OCI-LY3 (cell line): ENCODE measurements around the gene FAM53A.

Experiments
- H2AFZ ChIP-seq: fragments of 200-600, 300-600 bp; shearing (Covaris generic); 2 replicates; pipeline ENCODE4 v1.6.0; 2014; ENCODE audit warnings: antibody characterized with exemption, low read depth, low read length
- H3K27ac ChIP-seq: fragments of 200-600, 300-600 bp; sonication (generic); 2 replicates; pipeline ENCODE4 v1.5.1; 2014; ENCODE audit warnings: mild to moderate bottlenecking, low read length, moderate library complexity, mixed read lengths
- H3K27me3 ChIP-seq: fragments of 200-600, 300-600 bp; sonication (generic); 2 replicates; pipeline ENCODE4 v1.6.1; 2014; ENCODE audit warnings: low read depth, low read length, mixed read lengths
- H3K36me3 ChIP-seq: fragments of 200-600, 300-600 bp; sonication (generic); replicated peaks from 2 replicates; pipeline ENCODE3; 2014; ENCODE audit warnings: low read depth, low read length, mixed read lengths
- H3K4me1 ChIP-seq: fragments of 300-600, 200-600 bp; sonication (generic); 2 replicates; pipeline ENCODE4 v1.6.1; 2014; ENCODE audit warnings: low read length, mixed read lengths
- H3K4me2 ChIP-seq: fragments of 200-600, 300-600 bp; sonication (generic); 2 replicates; pipeline ENCODE4 v1.6.1; 2014; ENCODE audit warnings: low read length, mixed read lengths
- H3K4me3 ChIP-seq: fragments of 300-600, 200-600 bp; sonication (generic); 2 replicates; pipeline ENCODE4 v1.5.1; 2014; ENCODE audit warnings: antibody characterized with exemption, mild to moderate bottlenecking, low read length, moderate library complexity
- H3K79me2 ChIP-seq: fragments of 300-600, 200-600 bp; shearing (Covaris generic); 2 replicates; pipeline ENCODE4 v1.6.1; 2014; ENCODE audit warnings: mild to moderate bottlenecking, low read length, mixed read lengths
- H3K9ac ChIP-seq: fragments of 300-600, 200-600 bp; shearing (Covaris generic); 2 replicates; pipeline ENCODE4 v1.6.0; 2014; ENCODE audit warnings: mild to moderate bottlenecking, low read length, moderate library complexity
- H3K9me3 ChIP-seq: fragments of 200-600, 300-600 bp; shearing (Covaris generic); 2 replicates; pipeline ENCODE4 v1.6.1; 2014; ENCODE audit warnings: low read length, mixed read lengths; ENCODE audit not compliant: insufficient read depth
- H4K20me1 ChIP-seq: fragments of 200-600, 300-600 bp; sonication (generic); 2 replicates; pipeline ENCODE4 v1.6.1; 2016; ENCODE audit warnings: low read length, mixed read lengths; ENCODE audit not compliant: insufficient read depth
- CTCF ChIP-seq: fragments of 200-600, 300-600 bp; sonication (generic); IDR thresholded peaks from 2 replicates; pipeline ENCODE4 v1.5.1; 2014; ENCODE audit warnings: antibody characterized with exemption, low read length, low read depth
- EZH2phosphoT487 ChIP-seq: fragments of 200-600 bp; shearing (Covaris generic); IDR thresholded peaks from 2 replicates; pipeline ENCODE4 v1.6.1; 2018; ENCODE audit warnings: antibody characterized with exemption, mixed run types, low read depth

Gene FAM53A

GRCh38 chr4:1656132-1656531 is 28.0 kb downstream of the FAM53A start:
- Histone ChIP-seq H4K20me1 (no peaks in the 10 kb centered on the region), H3K27me3 (no peaks in the 10 kb centered on the region), H3K4me3 (no peak overlapping the region), H3K36me3 (no peaks in the 10 kb centered on the region), H2AFZ (no peak overlapping the region), H3K9ac (no peak overlapping the region), H3K27ac (no peak overlapping the region), H3K9me3 (no peaks in the 10 kb centered on the region), H3K4me2 (no peak overlapping the region), H3K4me1 (no peaks in the 10 kb centered on the region), H3K79me2 (no peaks in the 10 kb centered on the region)
- no peak for TF ChIP-seq CTCF
- TF ChIP-seq EZH2phosphoT487: no peak

GRCh38 chr4:1655676-1656075 is 28.4 kb downstream of the FAM53A start:
- no peak overlapping the region for H3K9ac ChIP-seq
- H3K4me1 ChIP-seq: no peaks in the 10 kb centered on the region
- H4K20me1 ChIP-seq: no peaks in the 10 kb centered on the region
- no peak for TF ChIP-seq CTCF
- no peaks in the 10 kb centered on the region for H3K79me2 ChIP-seq
- no peaks in the 10 kb centered on the region for H3K36me3 ChIP-seq
- H3K27me3 ChIP-seq: no peaks in the 10 kb centered on the region
- H3K4me3 ChIP-seq: no peak overlapping the region
- no peaks in the 10 kb centered on the region for H3K9me3 ChIP-seq
- H3K4me2 ChIP-seq: no peak overlapping the region
- H3K27ac ChIP-seq: no peak overlapping the region
- H2AFZ ChIP-seq: no peak overlapping the region

- Histone ChIP-seq H3K36me3 (no peaks in the 10 kb centered on the region), H3K9me3 (no peaks in the 10 kb centered on the region), H3K9ac (no peak overlapping the region), H3K79me2 (no peaks in the 10 kb centered on the region), H3K27ac (no peak overlapping the region), H3K4me3 (no peak overlapping the region), H3K4me2 (no peak overlapping the region), H3K27me3 (no peaks in the 10 kb centered on the region), H2AFZ (no peak overlapping the region), H4K20me1 (no peaks in the 10 kb centered on the region), H3K4me1 (no peaks in the 10 kb centered on the region)
- no peak for TF ChIP-seq CTCF
- no peak for TF ChIP-seq EZH2phosphoT487
Measured at GRCh38 chr4:1655081-1655480, 29.0 kb downstream of the FAM53A start.

GRCh38 chr4:1654216-1654955 is 29.7 kb downstream of the FAM53A start:
- Histone ChIP-seq H4K20me1 (no peaks in the 10 kb centered on the region), H3K9ac (no peak overlapping the region)

More at GRCh38 chr4:1654216-1654955, 29.7 kb downstream of the FAM53A start:
- no peaks in the 10 kb centered on the region for H3K79me2 ChIP-seq
- no peaks in the 10 kb centered on the region for H3K9me3 ChIP-seq
- H3K4me1 ChIP-seq: no peaks in the 10 kb centered on the region
- H3K36me3 ChIP-seq: no peaks in the 10 kb centered on the region
- H3K27ac ChIP-seq: no peak overlapping the region
- H2AFZ ChIP-seq: no peak overlapping the region
- no peak overlapping the region for H3K4me2 ChIP-seq
- H3K27me3 ChIP-seq: no peaks in the 10 kb centered on the region
- TF ChIP-seq EZH2phosphoT487: no peak
- TF ChIP-seq CTCF: no peak
- H3K4me3 ChIP-seq: no peak overlapping the region
